Ascending aorta (tissue), 2 donors: ENCODE data around the gene PAIP1. TPM values are rescaled to one million over a fixed set of nuclear protein-coding genes. Genes with fewer than 3 reads are reported as not detected.

ENCODE experiments used
- DNase-seq, 2 donors: peaks; one replicate each; pipeline ENCODE4 v3.0.0-alpha.2; 2019; ENCODE audit warnings: low spot score in 2 of 2
- H3K27ac ChIP-seq, 2 donors: fragments of 200-600 bp; sonication (generic); one replicate each; pipeline ENCODE4 v1.5.1; 2016 to 2017; ENCODE audit warnings: mild to moderate bottlenecking in 1 of 2
- H3K27me3 ChIP-seq: fragments of 200-600 bp; sonication (generic); one replicate; pipeline ENCODE4 v1.5.1; 2017
- H3K36me3 ChIP-seq, 2 donors: fragments of 200-600 bp; sonication (generic); one replicate each; pipeline ENCODE4 v1.5.1; 2016
- H3K4me1 ChIP-seq, 2 donors: fragments of 200-600 bp; sonication (generic); one replicate each; pipeline ENCODE4 v1.5.1; 2016 to 2017; ENCODE audit warnings: mild to moderate bottlenecking in 1 of 2
- H3K4me3 ChIP-seq, 2 donors: fragments of 200-600 bp; sonication (generic); one replicate each; pipeline ENCODE4 v1.5.1; 2016 to 2017; ENCODE audit warnings: mild to moderate bottlenecking in 1 of 2
- H3K9me3 ChIP-seq, 2 donors: fragments of 200-600 bp; sonication (generic); one replicate each; pipeline ENCODE4 v1.5.1; 2016
- CTCF ChIP-seq, 3 experiments: fragments of 200-600 bp in 2 of 3; fragments of 450-650 bp in 1 of 3; sonication (generic) in 2 of 3; IDR thresholded peaks; one replicate each; pipeline ENCODE4 v1.5.1; 2016 to 2019; ENCODE audit warnings: antibody characterized with exemption in 3 of 3, mild to moderate bottlenecking in 1 of 3, moderate library complexity in 1 of 3
- intact Hi-C: fragments of 100-400 bp; cut with DNase I; formaldehyde crosslinking; loops from one replicate; pipeline ENCODE4 v1.15.1; 2023
- total RNA-seq: library from RNA; depleted of rRNA; stranded (reverse); fragments of >200 nt; gene quantifications from one replicate; pipeline ENCODE4 v1.1.0, GENCODE V29; 2016

The PAIP1 gene
- total RNA-seq, 1 donor from 2014 or later: 93.6 TPM

GRCh38 chr5:43530648-43531047, 26.2 kb downstream of the PAIP1 start:
- no peak for DNase-seq
- intact Hi-C loops: no loop called here
- Histone ChIP-seq H3K36me3 (peaks cover 43 to 73% of the 10 kb centered on the region in 2 donors), H3K4me3 (no peak overlapping the region), H3K9me3 (no peaks in the 10 kb centered on the region), H3K27me3 (no peaks in the 10 kb centered on the region), H3K27ac (no peak overlapping the region), H3K4me1 (no peaks in the 10 kb centered on the region)
- no peak for TF ChIP-seq CTCF (IDR thresholded peaks at IDR 0.05)

GRCh38 chr5:43523662-43524072, 33.2 kb downstream of the PAIP1 start:
- intact Hi-C loops: no loop called here
- no peak for DNase-seq
- TF ChIP-seq CTCF (IDR thresholded peaks at IDR 0.05): no peak
- Histone ChIP-seq H3K4me3 (no peak overlapping the region), H3K4me1 (no peaks in the 10 kb centered on the region), H3K36me3 (peaks cover 26 to 33% of the 10 kb centered on the region in 2 donors), H3K27ac (no peak overlapping the region), H3K9me3 (no peaks in the 10 kb centered on the region), H3K27me3 (no peaks in the 10 kb centered on the region)

GRCh38 chr5:43520615-43521014, 36.3 kb downstream of the PAIP1 start:
- no peaks in the 10 kb centered on the region for H3K9me3 ChIP-seq
- H3K27me3 ChIP-seq: no peaks in the 10 kb centered on the region
- TF ChIP-seq CTCF (IDR thresholded peaks at IDR 0.05): no peak
- intact Hi-C loops: no loop called here
- no peak overlapping the region for H3K27ac ChIP-seq
- no peaks in the 10 kb centered on the region for H3K4me1 ChIP-seq
- peaks cover 11 to 18% of the 10 kb centered on the region in 2 donors for H3K36me3 ChIP-seq
- DNase-seq: no peak
- no peak overlapping the region for H3K4me3 ChIP-seq

GRCh38 chr5:43515678-43516048, 41.2 kb downstream of the PAIP1 start:
- no peaks in the 10 kb centered on the region for H3K9me3 ChIP-seq
- no peaks in the 10 kb centered on the region for H3K36me3 ChIP-seq
- peak overlapping the region; percentile 84 to 88 for H3K27ac ChIP-seq
- intact Hi-C loops: loop anchor here (1.0 to 2.0 kb wide), 3 partner anchors 31 to 203 kb away; partner anchors contain the start of gene HMGCS1
- no peak for DNase-seq
- peaks cover 0 to 3% of the 10 kb centered on the region in 2 donors for H3K4me1 ChIP-seq
- peak overlapping the region; percentile 39 to 87 for H3K4me3 ChIP-seq
- TF ChIP-seq CTCF (IDR thresholded peaks at IDR 0.05): no peak
- H3K27me3 ChIP-seq: no peaks in the 10 kb centered on the region

- Histone ChIP-seq H3K27ac (peak within 1 kb of the TSS; percentile 84 to 88), H3K36me3 (no peaks in the 10 kb centered on the region), H3K4me3 (peak within 1 kb of the TSS; percentile 39 to 87), H3K4me1 (peaks cover 0 to 3% of the 10 kb centered on the region in 2 donors), H3K27me3 (no peaks in the 10 kb centered on the region), H3K9me3 (no peaks in the 10 kb centered on the region)
- TF ChIP-seq CTCF (IDR thresholded peaks at IDR 0.05): no peak
- intact Hi-C loops: loop anchor here (1.0 to 2.0 kb wide), 3 partner anchors 31 to 202 kb away; partner anchors contain the start of gene HMGCS1
- DNase-seq: peak; percentile 89 to 98
Observed at GRCh38 chr5:43514816-43515677, 41.8 kb downstream of the PAIP1 start, which contains the start of gene C5orf34. Gene C5orf34 (minus strand): TSS chr5:43515148. CDS start chr5:43509339, 5,809 bp downstream.
